GM23248 (cell line): ENCODE results near the gene PTPRR.

Source experiments
- EZH2 ChIP-seq: fragments of 200-600 bp; sonication (generic); IDR thresholded peaks from 2 replicates; pipeline ENCODE4 v1.6.1; 2018; ENCODE audit warnings: antibody characterized with exemption, mild to moderate bottlenecking; ENCODE audit not compliant: insufficient read depth, poor library complexity, severe bottlenecking
- EZH2phosphoT487 ChIP-seq: fragments of 200-600 bp; sonication (generic); IDR thresholded peaks from 2 replicates; pipeline ENCODE4 v1.6.1; 2018; ENCODE audit warnings: antibody characterized with exemption, moderate library complexity, mild to moderate bottlenecking, low read depth; ENCODE audit not compliant: insufficient read depth

GRCh38 chr12:70910666-70911065 is 9.9 kb downstream of the PTPRR start:
- TF ChIP-seq EZH2 (no peak), EZH2phosphoT487 (no peak)
